Cardiac fibroblast (primary cell): ENCODE measurements around the gene DDX39B.

Experiments used
- DNase-seq, 2 donors: peaks; one replicate each; pipeline versions ENCODE4 v3.0.0 to v3.0.0-alpha.2; 2010; ENCODE audit warnings: low read depth in 2 of 2
- H3K4me3 ChIP-seq, 2 donors: replicated peaks in 1 of 2; 1 replicate in 1 of 2; 2 replicates in 1 of 2; pipeline ENCODE4 v1.5.1; 2011; ENCODE audit warnings: low read depth in 2 of 2, low read length in 2 of 2, mild to moderate bottlenecking in 2 of 2, moderate library complexity in 1 of 2
- CTCF ChIP-seq: IDR thresholded peaks from one replicate; pipeline ENCODE4 v1.5.1; 2011; ENCODE audit warnings: low read depth, mild to moderate bottlenecking, low read length, inconsistent platforms

Gene DDX39B

DNA sequence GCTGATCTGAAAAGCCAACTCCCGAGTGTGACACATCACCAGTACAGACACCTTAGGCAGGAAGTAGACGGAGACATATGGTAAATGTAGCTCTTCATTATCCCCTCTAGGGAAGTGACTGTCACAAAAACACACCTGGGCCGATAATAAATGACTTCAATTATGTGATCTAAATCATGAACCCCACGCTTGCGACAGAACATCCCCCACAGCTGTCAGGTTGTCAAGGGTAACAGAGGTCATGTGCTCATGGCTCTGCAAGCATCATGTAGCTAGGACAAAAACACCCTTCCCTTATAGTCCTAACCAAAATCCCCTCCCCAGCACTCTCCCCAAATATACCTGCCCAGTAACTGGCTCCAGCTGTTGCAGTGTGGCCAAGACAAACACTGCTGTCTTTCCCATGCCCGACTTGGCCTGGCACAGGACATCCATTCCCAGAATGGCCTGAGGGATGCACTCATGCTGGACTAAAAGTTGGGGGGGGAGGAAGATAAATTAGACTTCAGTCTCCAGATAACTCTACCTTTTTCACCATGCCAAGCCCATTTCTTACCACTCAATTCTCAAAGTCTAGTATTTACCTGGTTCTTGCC is 2.9 kb downstream of the DDX39B start:
- H3K4me3 ChIP-seq = peak overlapping the region; percentile 6 to 70
- DNase-seq = no peak
- no peak for TF ChIP-seq CTCF

DNA sequence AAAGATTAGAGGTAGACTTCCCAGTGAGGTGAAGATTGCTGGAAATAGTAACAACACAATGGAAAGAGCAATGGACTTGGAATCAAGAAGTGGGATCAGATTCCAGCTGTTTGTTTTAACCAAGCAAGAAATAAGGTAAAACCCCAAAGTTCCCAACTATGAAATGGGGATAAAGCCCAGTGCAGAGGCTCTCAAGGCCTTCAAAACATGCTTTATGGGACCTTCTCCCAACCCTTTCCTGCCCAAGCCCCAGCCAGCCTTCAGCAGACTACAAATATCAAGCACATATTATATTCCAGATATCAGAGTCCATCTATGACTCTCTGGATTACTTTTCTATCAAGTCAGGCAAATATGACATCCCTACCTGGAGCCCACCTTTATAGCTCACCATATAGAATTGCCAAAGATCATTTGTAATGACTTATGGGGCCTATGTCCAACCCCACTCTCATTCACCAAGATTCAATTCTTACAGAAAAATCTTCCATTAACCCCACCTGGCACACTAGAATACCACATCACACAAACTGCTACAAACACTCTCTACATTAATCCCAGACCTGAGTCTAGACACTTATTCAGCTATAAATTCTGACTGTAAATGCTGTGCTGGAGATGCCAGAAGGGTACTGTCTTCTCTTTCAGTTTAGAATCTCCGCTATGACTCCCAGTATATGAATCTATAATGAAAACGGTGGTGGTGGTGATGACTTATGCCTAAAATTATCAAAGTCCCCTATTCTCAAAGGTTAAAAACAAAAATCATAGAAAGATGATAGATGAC is 6.1 kb downstream of the DDX39B start:
- no peak for TF ChIP-seq CTCF
- no peak for DNase-seq
- H3K4me3 ChIP-seq = no peak overlapping the region

DNA sequence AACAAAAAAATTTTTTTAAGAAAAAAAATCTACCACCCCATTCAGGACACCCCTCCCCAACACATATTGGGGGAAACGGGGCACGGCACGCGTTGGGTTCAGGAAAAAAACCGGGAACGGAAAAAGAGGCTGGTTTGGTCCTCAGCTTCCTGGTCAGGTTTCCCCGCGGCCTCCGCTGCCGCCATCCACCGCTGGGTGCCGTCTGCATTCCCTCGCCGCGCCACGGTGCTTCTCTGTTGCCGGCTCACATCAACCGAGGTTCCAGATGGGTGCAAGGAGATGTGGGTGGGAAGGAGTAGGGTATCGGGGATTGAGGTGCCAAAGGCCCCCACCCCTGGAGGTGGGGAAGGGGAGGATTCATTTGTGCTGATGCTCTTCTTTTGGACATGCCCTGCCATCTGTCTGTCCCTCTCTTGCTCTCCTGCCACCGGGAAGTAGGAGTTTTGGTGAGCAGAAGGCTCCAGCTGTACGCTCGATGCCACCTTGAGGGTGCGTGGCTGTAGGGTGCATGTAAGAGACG is 7.2 kb downstream of the DDX39B start:
- no peak for TF ChIP-seq CTCF
- no peak for DNase-seq
- H3K4me3 ChIP-seq = no peak overlapping the region

- no peak overlapping the region for H3K4me3 ChIP-seq
- TF ChIP-seq CTCF = no peak
- no peak for DNase-seq
Measured at GRCh38 chr6:31534011-31534410, 7.8 kb downstream of the DDX39B start.

DNA sequence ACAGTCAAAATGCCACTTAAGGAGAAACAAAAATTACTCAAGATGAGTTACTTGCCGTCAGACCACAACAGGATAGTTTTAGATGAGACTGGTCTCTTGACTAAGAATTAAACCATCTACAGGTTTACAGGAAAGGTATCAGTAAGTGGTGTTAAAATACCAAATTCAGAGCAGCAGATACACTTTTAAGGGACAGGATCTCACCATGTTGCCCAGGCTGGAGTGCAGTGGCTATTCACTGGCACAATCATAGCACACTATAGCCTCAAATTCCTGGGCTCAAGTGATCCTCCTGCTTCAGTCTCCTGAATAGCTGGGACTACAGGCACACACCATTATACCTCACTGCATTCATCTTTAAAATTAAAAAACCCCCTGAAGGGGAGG is 8.4 kb downstream of the DDX39B start:
- TF ChIP-seq CTCF = no peak
- no peak overlapping the region for H3K4me3 ChIP-seq
- DNase-seq = no peak

GRCh38 chr6:31532644-31533454 is 9.0 kb downstream of the DDX39B start:
- no peak overlapping the region for H3K4me3 ChIP-seq
- DNase-seq = no peak
- no peak for TF ChIP-seq CTCF
